Liver (tissue), 9 donors: ENCODE measurements around the gene RBPJ. TPM values are rescaled to one million over a fixed set of nuclear protein-coding genes. Genes with fewer than 3 reads are reported as not detected.

ENCODE experiments used
- DNase-seq: peaks from one replicate; pipeline ENCODE4 v3.0.0-alpha.2; 2017; ENCODE audit warnings: low spot score
- H3K27ac ChIP-seq, 2 donors: one replicate each; pipeline ENCODE4 v1.7.0; 2013; ENCODE audit warnings: inconsistent platforms in 2 of 2, low read length in 2 of 2, control low read depth in 1 of 2, low read depth in 1 of 2, mild to moderate bottlenecking in 1 of 2
- H3K27me3 ChIP-seq, 4 donors: one replicate each; pipeline versions ENCODE4 v1.6.1 to v1.7.0; 2013; ENCODE audit warnings: low read length in 3 of 4, inconsistent platforms in 1 of 4, mild to moderate bottlenecking in 1 of 4, moderate library complexity in 1 of 4; ENCODE audit not compliant: control insufficient read depth in 4 of 4, insufficient read depth in 4 of 4
- H3K36me3 ChIP-seq, 4 donors: one replicate each; pipeline versions ENCODE4 v1.6.1 to v1.7.0; 2013; ENCODE audit warnings: low read length in 3 of 4, mild to moderate bottlenecking in 3 of 4, low read depth in 1 of 4, moderate library complexity in 1 of 4; ENCODE audit not compliant: control insufficient read depth in 4 of 4, insufficient read depth in 3 of 4
- H3K4me1 ChIP-seq, 4 donors: one replicate each; pipeline versions ENCODE4 v1.6.1 to v1.7.0; 2013; ENCODE audit warnings: low read length in 3 of 4, mild to moderate bottlenecking in 3 of 4, moderate library complexity in 1 of 4; ENCODE audit not compliant: control insufficient read depth in 4 of 4, insufficient read depth in 4 of 4
- H3K4me3 ChIP-seq, 3 donors: one replicate each; pipeline versions ENCODE4 v1.6.1 to v1.7.0; 2013; ENCODE audit warnings: low read length in 3 of 3, control low read depth in 1 of 3, low read depth in 1 of 3, mild to moderate bottlenecking in 1 of 3
- H3K9ac ChIP-seq, 2 donors: one replicate each; pipeline ENCODE4 v1.7.0; 2013; ENCODE audit warnings: low read length in 2 of 2, mild to moderate bottlenecking in 2 of 2, moderate library complexity in 2 of 2, control low read depth in 1 of 2, low read depth in 1 of 2
- H3K9me3 ChIP-seq, 4 donors: one replicate each; pipeline versions ENCODE4 v1.6.1 to v1.7.0; 2013; ENCODE audit warnings: low read length in 3 of 4; ENCODE audit not compliant: control insufficient read depth in 4 of 4
- ATF3 ChIP-seq: IDR thresholded peaks from 2 replicates; pipeline ENCODE4 v1.6.1; 2016; ENCODE audit warnings: antibody characterized with exemption
- CTCF ChIP-seq: fragments of 150-350 bp; IDR thresholded peaks from 2 replicates; pipeline ENCODE4 v1.5.1; 2017; ENCODE audit warnings: improper control_type of control experiment, low read depth, low read length; ENCODE audit not compliant: missing input control
- EGR1 ChIP-seq, 2 donors: IDR thresholded peaks; 2 replicates each; pipeline ENCODE4 v1.6.1; 2016 to 2018; ENCODE audit warnings: antibody characterized with exemption in 2 of 2, low read depth in 2 of 2
- FOXA1 ChIP-seq: IDR thresholded peaks from 2 replicates; pipeline ENCODE4 v1.6.1; 2016; ENCODE audit warnings: antibody characterized with exemption
- FOXA2 ChIP-seq: IDR thresholded peaks from 2 replicates; pipeline ENCODE4 v1.6.1; 2016; ENCODE audit warnings: antibody characterized with exemption
- HNF4A ChIP-seq, 2 donors: conservative IDR thresholded peaks; 2 replicates each; pipeline ENCODE4 v1.6.1; 2016; ENCODE audit warnings: antibody characterized with exemption in 2 of 2, mild to moderate bottlenecking in 2 of 2
- JUND ChIP-seq, 2 donors: IDR thresholded peaks; 2 replicates each; pipeline ENCODE4 v1.6.1; 2016; ENCODE audit warnings: antibody characterized with exemption in 2 of 2
- NR2F2 ChIP-seq: IDR thresholded peaks from 2 replicates; pipeline ENCODE4 v1.6.1; 2016; ENCODE audit warnings: antibody characterized with exemption
- RAD21 ChIP-seq, 2 donors: IDR thresholded peaks; 2 replicates each; pipeline ENCODE4 v1.6.1; 2016; ENCODE audit warnings: antibody characterized with exemption in 2 of 2, mild to moderate bottlenecking in 2 of 2
- RXRA ChIP-seq, 2 donors: IDR thresholded peaks; 2 replicates each; pipeline ENCODE4 v1.6.1; 2017 to 2018; ENCODE audit warnings: antibody characterized with exemption in 2 of 2, mild to moderate bottlenecking in 1 of 2
- SP1 ChIP-seq: IDR thresholded peaks from 2 replicates; pipeline ENCODE4 v1.6.1; 2018; ENCODE audit warnings: antibody characterized with exemption, mild to moderate bottlenecking
- TAF1 ChIP-seq: conservative IDR thresholded peaks from 2 replicates; pipeline ENCODE4 v1.6.1; 2016; ENCODE audit warnings: antibody characterized with exemption, mild to moderate bottlenecking
- YY1 ChIP-seq: IDR thresholded peaks from 2 replicates; pipeline ENCODE4 v1.6.1; 2016; ENCODE audit warnings: antibody characterized with exemption, mild to moderate bottlenecking
- WGBS: extraction: QIAGEN DNeasy Blood & Tissue Kit; methylation state at CpG from one replicate; pipeline ENCODE4 v1.1.7; 2013; 5-methylcytosine and 5-hydroxymethylcytosine counted together
- polyA plus RNA-seq, 2 donors: library from polyadenylated mRNA; stranded (reverse) in 1 of 2; unstranded in 1 of 2; fragments of 200-250 nt in 1 of 2; fragments of >200 nt in 1 of 2; fragmentation: Nextera tagmentation in 1 of 2; extraction: Ambion mirVana in 1 of 2; gene quantifications; one replicate each; pipeline versions ENCODE4 v1.2.1 to v1.2.3, GENCODE V29; 2013 to 2015
- total RNA-seq, 2 donors: library from RNA; depleted of rRNA; stranded (reverse); fragments of >200 nt; gene quantifications; one replicate each; pipeline ENCODE4 v1.2.3, GENCODE V29; 2014
- TF ChIP-seq, protein P1 (sequence below): IDR thresholded peaks from 2 replicates; pipeline ENCODE4 v1.6.1; 2016; ENCODE audit warnings: antibody characterized with exemption
- TF ChIP-seq, protein P2 (sequence below): IDR thresholded peaks from 2 replicates; pipeline ENCODE4 v1.6.1; 2016; ENCODE audit warnings: antibody characterized with exemption
- donor health status: healthy.
- donor health status: healthy.
- donor health status: healthy.
- donor health status: healthy.
- donor health status: healthy.

Gene RBPJ
- total and polyA plus RNA-seq, 4 donors, result 8.0 to 32.2 (median 22.9) TPM

GRCh38 chr4:26484032-26484515 lies 163.3 kb downstream of the RBPJ start:
- WGBS, result 46% methylated on average over 2 of the region's 2 CpGs
- Histone ChIP-seq H3K27ac (no peak overlapping the region), H3K9ac (no peak overlapping the region), H3K4me1 (no peaks in the 10 kb centered on the region), H3K9me3 (no peaks in the 10 kb centered on the region), H3K36me3 (no peaks in the 10 kb centered on the region), H3K4me3 (no peak overlapping the region), H3K27me3 (peaks cover 0 to 4% (median 1%) of the 10 kb centered on the region in 4 donors)
- DNase-seq, result no peak
- TF ChIP-seq FOXA2, result no peak
- no peak for TF ChIP-seq HNF4A (conservative IDR thresholded peaks at IDR 0.05)
- no peak for TF ChIP-seq RXRA (IDR thresholded peaks at IDR 0.05)
- TF ChIP-seq CTCF, result no peak
- TF ChIP-seq, protein P1, sequence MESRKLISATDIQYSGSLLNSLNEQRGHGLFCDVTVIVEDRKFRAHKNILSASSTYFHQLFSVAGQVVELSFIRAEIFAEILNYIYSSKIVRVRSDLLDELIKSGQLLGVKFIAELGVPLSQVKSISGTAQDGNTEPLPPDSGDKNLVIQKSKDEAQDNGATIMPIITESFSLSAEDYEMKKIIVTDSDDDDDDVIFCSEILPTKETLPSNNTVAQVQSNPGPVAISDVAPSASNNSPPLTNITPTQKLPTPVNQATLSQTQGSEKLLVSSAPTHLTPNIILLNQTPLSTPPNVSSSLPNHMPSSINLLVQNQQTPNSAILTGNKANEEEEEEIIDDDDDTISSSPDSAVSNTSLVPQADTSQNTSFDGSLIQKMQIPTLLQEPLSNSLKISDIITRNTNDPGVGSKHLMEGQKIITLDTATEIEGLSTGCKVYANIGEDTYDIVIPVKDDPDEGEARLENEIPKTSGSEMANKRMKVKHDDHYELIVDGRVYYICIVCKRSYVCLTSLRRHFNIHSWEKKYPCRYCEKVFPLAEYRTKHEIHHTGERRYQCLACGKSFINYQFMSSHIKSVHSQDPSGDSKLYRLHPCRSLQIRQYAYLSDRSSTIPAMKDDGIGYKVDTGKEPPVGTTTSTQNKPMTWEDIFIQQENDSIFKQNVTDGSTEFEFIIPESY, result no peak
- TF ChIP-seq NR2F2, result no peak
- TF ChIP-seq TAF1, result no peak
- no peak for TF ChIP-seq SP1
- TF ChIP-seq, protein P2, sequence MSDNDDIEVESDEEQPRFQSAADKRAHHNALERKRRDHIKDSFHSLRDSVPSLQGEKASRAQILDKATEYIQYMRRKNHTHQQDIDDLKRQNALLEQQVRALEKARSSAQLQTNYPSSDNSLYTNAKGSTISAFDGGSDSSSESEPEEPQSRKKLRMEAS, result no peak
- no peak for TF ChIP-seq YY1
- TF ChIP-seq JUND (IDR thresholded peaks at IDR 0.05), result no peak
- TF ChIP-seq RAD21 (IDR thresholded peaks at IDR 0.05), result no peak
- TF ChIP-seq EGR1 (IDR thresholded peaks at IDR 0.05; ENCODE audit: low read depth in 2 of 2), result no peak

DNA sequence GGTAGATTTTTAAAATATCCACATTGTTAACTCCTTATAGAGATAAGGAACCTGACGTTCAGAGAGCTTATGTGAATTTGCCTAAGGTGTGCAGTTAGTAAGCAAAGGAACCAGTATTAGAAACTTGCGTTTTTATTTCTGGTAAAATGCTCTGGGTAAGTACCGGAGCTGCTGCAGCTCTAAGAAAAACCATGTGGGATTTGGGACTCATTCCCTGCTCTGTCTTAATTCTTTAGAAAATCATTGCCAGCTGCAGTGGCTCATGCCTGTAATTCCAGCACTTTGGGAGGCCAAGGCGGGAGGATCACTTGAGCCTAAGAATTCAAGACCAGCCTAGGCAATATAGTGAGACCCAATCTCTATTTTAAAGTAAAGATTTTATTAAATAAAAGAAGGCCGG lies 163.7 kb downstream of the RBPJ start:
- no peaks in the 10 kb centered on the region for H3K9me3 ChIP-seq
- no peak for DNase-seq
- WGBS, result 81% methylated on average over 5 of the region's 5 CpGs

More for the DNA sequence above, 163.7 kb downstream of the RBPJ start:
- H3K36me3 ChIP-seq, result no peaks in the 10 kb centered on the region
- no peak overlapping the region for H3K9ac ChIP-seq
- no peaks in the 10 kb centered on the region for H3K4me1 ChIP-seq
- TF ChIP-seq JUND (IDR thresholded peaks at IDR 0.05) (no peak), FOXA1 (no peak), ATF3 (no peak), SP1 (no peak)
- TF ChIP-seq, protein P1, result no peak
- TF ChIP-seq, protein P2, result no peak
- H3K27ac ChIP-seq, result no peak overlapping the region
- no peak overlapping the region for H3K4me3 ChIP-seq
- H3K27me3 ChIP-seq, result peaks cover 0 to 7% (median 1%) of the 10 kb centered on the region in 4 donors

Other genes with a start within 250 kb of the RBPJ start
- gene CCKAR, start 169.5 kb downstream of the RBPJ start, total RNA-seq, result not detected
- gene CCKAR, start 169.5 kb downstream of the RBPJ start, polyA plus RNA-seq, result not detected